VCaP (cell line): ENCODE results near the gene PCSK6.

Experiments used
- H3K27ac ChIP-seq: fragments of 450-650 bp; 2 replicates; pipeline ENCODE4 v1.5.1; 2017
- TF ChIP-seq, protein P1 (sequence below): fragments of 450-650 bp; conservative IDR thresholded peaks from 2 replicates; pipeline ENCODE4 v1.5.1; 2017; ENCODE audit warnings: mild to moderate bottlenecking, moderate library complexity

PCSK6 gene

DNA sequence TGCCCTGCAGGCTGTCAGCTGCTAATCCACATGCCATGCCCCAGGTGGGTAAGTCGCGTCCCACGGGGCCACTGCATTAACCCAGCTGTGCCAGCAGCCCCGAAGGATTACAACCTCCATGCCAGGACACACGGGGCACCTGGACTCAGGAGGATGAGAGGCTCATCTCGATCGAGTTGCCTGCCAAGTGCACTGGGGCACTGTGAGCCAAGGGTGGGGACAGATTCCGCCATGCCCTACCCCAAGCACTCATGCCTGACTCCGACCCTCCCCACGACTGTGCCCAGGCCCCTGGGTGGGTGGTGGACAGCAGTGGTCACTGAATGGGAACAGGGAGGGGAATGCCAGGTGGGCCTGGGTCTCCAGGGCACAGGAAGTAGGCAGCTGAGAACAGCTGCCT lies 173.8 kb downstream of the PCSK6 start:
- TF ChIP-seq, protein P1, sequence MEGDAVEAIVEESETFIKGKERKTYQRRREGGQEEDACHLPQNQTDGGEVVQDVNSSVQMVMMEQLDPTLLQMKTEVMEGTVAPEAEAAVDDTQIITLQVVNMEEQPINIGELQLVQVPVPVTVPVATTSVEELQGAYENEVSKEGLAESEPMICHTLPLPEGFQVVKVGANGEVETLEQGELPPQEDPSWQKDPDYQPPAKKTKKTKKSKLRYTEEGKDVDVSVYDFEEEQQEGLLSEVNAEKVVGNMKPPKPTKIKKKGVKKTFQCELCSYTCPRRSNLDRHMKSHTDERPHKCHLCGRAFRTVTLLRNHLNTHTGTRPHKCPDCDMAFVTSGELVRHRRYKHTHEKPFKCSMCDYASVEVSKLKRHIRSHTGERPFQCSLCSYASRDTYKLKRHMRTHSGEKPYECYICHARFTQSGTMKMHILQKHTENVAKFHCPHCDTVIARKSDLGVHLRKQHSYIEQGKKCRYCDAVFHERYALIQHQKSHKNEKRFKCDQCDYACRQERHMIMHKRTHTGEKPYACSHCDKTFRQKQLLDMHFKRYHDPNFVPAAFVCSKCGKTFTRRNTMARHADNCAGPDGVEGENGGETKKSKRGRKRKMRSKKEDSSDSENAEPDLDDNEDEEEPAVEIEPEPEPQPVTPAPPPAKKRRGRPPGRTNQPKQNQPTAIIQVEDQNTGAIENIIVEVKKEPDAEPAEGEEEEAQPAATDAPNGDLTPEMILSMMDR, result no peak
- no peak overlapping the region for H3K27ac ChIP-seq

DNA sequence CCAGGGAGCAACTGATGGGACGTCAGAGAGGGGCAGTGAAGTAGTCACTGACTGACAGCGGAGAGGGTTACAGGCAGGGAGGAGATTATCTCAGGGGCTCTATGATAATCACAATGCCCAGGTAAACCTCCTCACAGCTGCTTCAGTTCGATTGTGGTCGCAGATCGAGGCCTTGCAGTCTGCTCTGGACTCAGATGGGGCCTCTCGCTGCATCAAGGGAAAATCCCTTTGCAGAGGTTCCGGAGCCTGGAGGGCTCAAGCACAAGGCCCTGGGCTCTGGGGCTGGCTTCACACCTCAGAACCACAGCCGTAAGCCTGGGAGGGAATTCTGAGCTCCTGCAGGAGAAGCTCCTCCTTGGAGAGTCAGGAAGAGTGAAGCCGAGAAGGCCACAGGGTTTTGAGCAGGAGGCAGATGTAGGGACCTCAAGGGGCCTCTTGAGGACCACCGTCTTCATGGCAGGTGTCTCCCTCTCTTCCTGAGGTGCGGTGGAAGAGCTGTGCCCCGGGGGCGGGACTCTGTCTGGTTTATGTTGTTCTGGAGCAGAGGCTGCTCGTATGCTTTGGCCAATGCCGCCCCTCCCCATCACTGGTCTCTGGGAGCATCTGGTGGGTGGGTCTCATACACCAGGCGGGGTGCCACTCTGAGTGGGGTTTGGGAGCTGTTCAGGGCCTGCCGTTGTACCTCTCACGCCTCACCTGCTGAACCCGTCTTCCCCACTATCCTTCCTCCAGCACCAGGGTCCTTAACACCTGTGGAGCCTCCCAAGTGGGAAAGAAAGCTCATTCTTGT lies 175.0 kb downstream of the PCSK6 start:
- TF ChIP-seq, protein P1, result no peak
- H3K27ac ChIP-seq, result no peak overlapping the region

DNA sequence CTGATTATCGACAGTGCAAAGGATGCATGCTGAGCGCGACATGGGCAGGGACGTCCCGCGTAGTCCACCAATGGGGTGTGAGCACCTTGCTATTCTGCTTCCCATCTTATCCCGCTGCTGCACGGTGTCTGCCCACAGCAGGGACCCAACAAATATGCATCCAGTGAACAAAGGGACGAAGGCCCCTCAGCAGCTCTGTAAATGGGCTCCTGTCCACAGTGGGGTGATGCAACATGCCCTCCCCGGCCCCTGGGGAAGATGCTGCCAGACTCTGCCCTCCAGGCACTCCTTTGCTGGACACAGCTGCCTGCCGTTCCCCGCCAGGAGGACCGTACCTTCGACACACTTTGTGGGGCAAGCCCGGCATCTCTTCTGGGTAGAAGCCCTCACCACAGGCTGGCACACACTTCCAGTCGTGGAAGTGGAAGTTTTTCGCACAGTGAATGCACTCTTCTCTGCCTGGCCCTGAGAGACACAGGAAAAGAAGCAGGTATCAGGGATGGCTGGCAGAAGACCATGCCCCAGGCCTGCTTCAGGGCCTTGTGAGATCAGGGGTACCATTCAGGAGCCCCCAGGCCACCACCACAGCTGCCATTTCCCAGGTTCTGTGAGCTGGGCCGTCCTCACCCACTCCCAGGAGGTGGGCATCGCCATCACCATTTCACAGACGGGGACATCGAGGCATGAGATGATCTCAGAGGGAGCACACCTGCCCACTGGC lies 176.3 kb downstream of the PCSK6 start:
- TF ChIP-seq, protein P1, result no peak
- H3K27ac ChIP-seq, result no peak overlapping the region

DNA sequence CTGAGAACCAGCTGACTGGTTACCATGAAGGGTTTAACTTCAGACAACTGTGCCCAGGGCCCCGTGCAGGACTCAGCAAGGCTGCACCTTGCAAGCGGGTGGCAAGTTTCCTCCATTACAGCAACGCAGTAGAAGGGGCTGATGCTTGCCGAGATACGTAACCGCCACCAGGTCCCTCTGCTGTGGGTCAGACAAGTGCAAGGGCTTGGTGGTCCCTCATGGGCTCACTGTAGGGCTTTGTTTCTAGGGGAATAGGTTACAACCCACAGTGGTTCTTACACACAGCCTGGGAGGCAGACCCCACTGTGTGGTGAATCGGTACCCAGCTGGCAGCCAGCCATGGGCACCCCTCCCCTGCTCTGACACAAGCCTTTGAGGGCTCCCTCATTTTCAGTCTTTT lies 179.0 kb downstream of the PCSK6 start:
- H3K27ac ChIP-seq, result no peak overlapping the region
- TF ChIP-seq, protein P1, result no peak

DNA sequence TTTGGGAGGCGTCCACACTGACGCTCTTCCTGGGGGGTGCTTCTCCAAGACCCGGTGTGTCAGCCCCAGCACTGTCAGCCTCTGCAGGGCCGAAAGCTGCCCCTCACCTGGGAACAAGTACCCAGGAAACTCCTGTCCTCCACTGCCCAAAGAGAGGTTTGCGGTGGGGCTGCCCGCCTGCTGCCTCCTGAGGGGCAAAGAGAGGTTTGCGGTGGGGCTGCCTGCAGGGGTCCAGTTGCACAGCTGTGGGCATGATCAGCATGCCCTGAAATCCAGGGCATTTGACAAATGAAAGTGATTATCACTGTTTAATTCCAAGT lies 179.4 kb downstream of the PCSK6 start:
- TF ChIP-seq, protein P1, result no peak

DNA sequence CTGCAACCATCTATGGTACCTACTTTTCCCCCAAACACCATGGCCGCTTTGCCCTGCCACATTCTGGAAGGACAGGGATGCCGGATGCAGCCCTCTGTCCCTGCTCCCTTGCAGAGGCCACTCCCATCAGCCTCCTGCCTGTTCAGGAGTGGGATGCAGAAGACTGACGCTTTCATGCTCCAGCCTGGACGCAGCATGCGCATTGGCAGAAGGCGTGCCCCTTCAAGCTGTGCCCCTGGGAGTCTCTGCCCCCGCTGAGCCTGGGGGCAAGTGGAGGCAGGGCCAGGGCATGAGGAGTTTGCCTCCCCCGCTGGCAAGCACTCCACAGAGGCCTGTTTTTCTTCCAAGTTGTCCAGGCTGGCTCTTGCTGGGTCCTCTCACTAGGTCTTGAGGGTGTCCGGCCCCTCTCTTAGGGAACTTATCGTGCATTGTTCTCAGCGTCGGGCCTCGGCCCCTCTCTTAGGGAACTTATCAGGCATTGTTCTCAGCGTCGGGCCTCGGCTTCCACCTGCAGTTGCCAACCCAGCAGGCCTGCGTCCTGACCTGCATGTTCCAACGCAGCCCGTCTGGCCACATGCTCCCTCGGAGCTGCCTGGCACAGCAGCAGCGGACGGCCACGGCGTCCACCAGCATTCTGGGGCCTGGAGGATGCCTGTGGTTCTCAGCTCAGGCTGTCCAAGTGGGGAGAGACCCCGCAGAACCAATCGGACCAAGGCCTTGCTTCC lies 179.9 kb downstream of the PCSK6 start:
- TF ChIP-seq, protein P1, result no peak
- no peak overlapping the region for H3K27ac ChIP-seq

More for the DNA sequence above, 179.4 kb downstream of the PCSK6 start:
- H3K27ac ChIP-seq, result no peak overlapping the region
